Caco-2 (cell line): ENCODE data around the gene HDAC11. TPM values are rescaled to one million over a fixed set of nuclear protein-coding genes. Genes with fewer than 3 reads are reported as not detected.
A peak's percentile ranks its signal among the peaks of the same experiment; 100 is the strongest.

ENCODE experiments used
- BruUV-seq: library from RNA; stranded (reverse); fragments of 400-500 nt; replicated peaks from 2 replicates; lab custom pipeline; 2021; lab: Mats Ljungman, UMichigan
- CTCF ChIA-PET: fragments of 300-600 bp; sonication (Branson Sonifier 250); formaldehyde crosslinking; loops from one replicate; lab custom pipeline; 2022; ENCODE audit warnings: antibody characterized with exemption; lab: Charles Lee
- POLR2A ChIA-PET: fragments of 300-600 bp; sonication (Branson Sonifier 250); formaldehyde crosslinking; loops from one replicate; lab custom pipeline; 2022; ENCODE audit warnings: antibody characterized with exemption; lab: Charles Lee
- DNase-seq, 2 experiments: peaks; one replicate each; pipeline versions ENCODE4 v3.0.0 to v3.0.0-alpha.2; 2020 to 2022
- H3K27me3 ChIP-seq: replicated peaks from 2 replicates; pipeline ENCODE4 v1.6.0; 2011; ENCODE audit warnings: low read length; ENCODE audit not compliant: control insufficient read depth, insufficient read depth
- H3K36me3 ChIP-seq: 2 replicates; pipeline ENCODE4 v1.5.1; 2011; ENCODE audit warnings: low read length; ENCODE audit not compliant: control insufficient read depth, insufficient read depth
- H3K4me1 ChIP-seq: fragments of 250-450 bp; sonication (Bioruptor Pico); 2 replicates; pipeline ENCODE4 v1.5.1; 2020; ENCODE audit warnings: mild to moderate bottlenecking
- H3K4me3 ChIP-seq: 2 replicates; pipeline ENCODE4 v1.5.1; 2011; ENCODE audit warnings: low read depth, mild to moderate bottlenecking, control low read depth, low read length
- H3K9me3 ChIP-seq: fragments of 250-450 bp; sonication (Bioruptor Pico); 2 replicates; pipeline ENCODE4 v1.5.1; 2020; ENCODE audit warnings: mild to moderate bottlenecking, moderate library complexity
- H3K27ac Mint-ChIP-seq: one replicate; pipeline ENCODE4 v1.8.0; 2022; ENCODE audit warnings: mixed read lengths; ENCODE audit not compliant: unreplicated experiment
- H3K27me3 Mint-ChIP-seq: one replicate; pipeline ENCODE4 v1.8.0; 2022; ENCODE audit warnings: mixed read lengths; ENCODE audit not compliant: insufficient read depth, unreplicated experiment
- H3K36me3 Mint-ChIP-seq: one replicate; pipeline ENCODE4 v1.8.0; 2022; ENCODE audit warnings: mild to moderate bottlenecking, mixed read lengths; ENCODE audit not compliant: insufficient read depth, unreplicated experiment
- H3K4me1 Mint-ChIP-seq: one replicate; pipeline ENCODE4 v1.8.0; 2022; ENCODE audit warnings: low read depth, mixed read lengths; ENCODE audit not compliant: unreplicated experiment
- H3K4me3 Mint-ChIP-seq: one replicate; pipeline ENCODE4 v1.8.0; 2022; ENCODE audit warnings: mild to moderate bottlenecking, moderate library complexity, mixed read lengths; ENCODE audit not compliant: unreplicated experiment
- H3K9me3 Mint-ChIP-seq: one replicate; pipeline ENCODE4 v1.8.0; 2022; ENCODE audit warnings: mixed read lengths; ENCODE audit not compliant: unreplicated experiment
- intact Hi-C: fragments of 100-400 bp; cut with micrococcal nuclease; formaldehyde crosslinking; loops from one replicate; pipeline ENCODE4 v1.10.0; 2022; ENCODE audit not compliant: unreplicated experiment
- total RNA-seq: library from RNA; stranded (reverse); gene quantifications from 2 replicates; pipeline ENCODE4 v1.2.3, GENCODE V29; 2022
- TF ChIP-seq, protein P1 (sequence below), 2 experiments: fragments of 200-600 bp in 1 of 2; IDR thresholded peaks; 1 replicate in 1 of 2; 2 replicates in 1 of 2; pipeline versions ENCODE4 v1.5.1 to v1.8.0; 2011 to 2022; ENCODE audit warnings: antibody characterized with exemption in 1 of 2, control low read depth in 1 of 2, inconsistent platforms in 1 of 2, low read depth in 1 of 2, low read length in 1 of 2, mild to moderate bottlenecking in 1 of 2, moderate library complexity in 1 of 2; ENCODE audit not compliant: insufficient read depth in 1 of 2, severe bottlenecking in 1 of 2, unreplicated experiment in 1 of 2

Gene HDAC11
- total RNA-seq, 1 experiment from 2014 or later: 10.9 TPM

DNA sequence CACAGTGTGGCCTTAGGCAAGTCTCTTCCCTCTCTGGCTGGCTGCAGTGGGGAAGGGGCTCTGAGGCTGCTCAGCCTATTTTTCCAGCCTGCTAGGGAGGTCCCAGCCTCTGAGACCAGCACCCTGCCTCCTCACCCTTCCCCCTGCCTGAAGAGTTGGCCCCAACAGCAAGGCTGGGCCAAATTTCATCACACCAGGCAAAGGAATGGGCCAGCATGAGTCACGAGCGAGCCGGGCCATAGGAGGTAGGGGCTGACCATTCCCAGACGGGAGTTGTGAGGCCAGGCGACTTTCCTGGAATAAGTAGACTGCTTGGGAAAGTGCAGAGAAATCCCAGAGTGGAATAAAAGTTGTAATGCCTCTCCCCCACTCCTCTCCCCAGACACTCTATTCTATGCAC lies 63.1 kb downstream of the HDAC11 start:
- DNase-seq: no peak
- ChIA-PET CTCF (no interaction called here), POLR2A (no interaction called here)
- Histone ChIP-seq H3K4me3 (no peak overlapping the region), H3K9me3 (no peaks in the 10 kb centered on the region), H3K4me1 (peaks cover 19% of the 10 kb centered on the region), H3K27me3 (no peaks in the 10 kb centered on the region), H3K36me3 (no peaks in the 10 kb centered on the region)
- no peak overlapping the region for H3K4me3 Mint-ChIP-seq
- H3K27ac Mint-ChIP-seq: no peak overlapping the region
- intact Hi-C loops: no loop called here
- H3K27me3 Mint-ChIP-seq: no peaks in the 10 kb centered on the region
- H3K36me3 Mint-ChIP-seq: peaks cover 4% of the 10 kb centered on the region
- no peaks in the 10 kb centered on the region for H3K9me3 Mint-ChIP-seq
- BruUV-seq: no TSS peak
- TF ChIP-seq, protein P1, sequence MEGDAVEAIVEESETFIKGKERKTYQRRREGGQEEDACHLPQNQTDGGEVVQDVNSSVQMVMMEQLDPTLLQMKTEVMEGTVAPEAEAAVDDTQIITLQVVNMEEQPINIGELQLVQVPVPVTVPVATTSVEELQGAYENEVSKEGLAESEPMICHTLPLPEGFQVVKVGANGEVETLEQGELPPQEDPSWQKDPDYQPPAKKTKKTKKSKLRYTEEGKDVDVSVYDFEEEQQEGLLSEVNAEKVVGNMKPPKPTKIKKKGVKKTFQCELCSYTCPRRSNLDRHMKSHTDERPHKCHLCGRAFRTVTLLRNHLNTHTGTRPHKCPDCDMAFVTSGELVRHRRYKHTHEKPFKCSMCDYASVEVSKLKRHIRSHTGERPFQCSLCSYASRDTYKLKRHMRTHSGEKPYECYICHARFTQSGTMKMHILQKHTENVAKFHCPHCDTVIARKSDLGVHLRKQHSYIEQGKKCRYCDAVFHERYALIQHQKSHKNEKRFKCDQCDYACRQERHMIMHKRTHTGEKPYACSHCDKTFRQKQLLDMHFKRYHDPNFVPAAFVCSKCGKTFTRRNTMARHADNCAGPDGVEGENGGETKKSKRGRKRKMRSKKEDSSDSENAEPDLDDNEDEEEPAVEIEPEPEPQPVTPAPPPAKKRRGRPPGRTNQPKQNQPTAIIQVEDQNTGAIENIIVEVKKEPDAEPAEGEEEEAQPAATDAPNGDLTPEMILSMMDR (IDR thresholded peaks at IDR 0.05; ENCODE audit: insufficient read depth in 1 of 2, low read depth in 1 of 2, low read length in 1 of 2, severe bottlenecking in 1 of 2, unreplicated experiment in 1 of 2): no peak
- H3K4me1 Mint-ChIP-seq: peaks cover 23% of the 10 kb centered on the region

DNA sequence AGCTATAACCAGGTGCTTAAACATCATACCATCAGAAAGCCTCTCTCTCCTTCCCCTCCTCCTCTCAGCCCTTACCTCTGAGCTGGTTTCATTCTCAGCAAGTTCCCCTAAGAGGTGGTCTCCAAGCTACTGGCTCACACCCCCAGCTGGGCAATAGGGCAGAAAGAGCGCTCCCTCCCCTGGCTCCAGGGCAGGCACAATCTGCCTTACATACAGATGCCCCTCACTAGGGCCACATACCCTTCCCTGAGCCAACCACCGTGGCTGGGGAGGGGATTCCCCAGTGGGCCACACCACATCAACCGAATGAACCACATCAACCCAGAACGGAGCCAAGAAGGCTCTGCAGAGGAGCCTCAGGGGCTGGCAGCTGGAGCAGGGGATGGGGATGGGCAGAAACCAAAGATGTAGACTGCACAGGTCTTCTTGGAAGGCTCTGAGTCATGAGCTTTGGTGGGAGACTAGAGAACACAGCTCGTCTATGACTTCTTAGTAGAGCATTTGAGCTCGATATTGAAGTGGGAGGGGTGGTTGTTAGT lies 64.3 kb downstream of the HDAC11 start:
- H3K9me3 ChIP-seq: no peaks in the 10 kb centered on the region
- Mint-ChIP-seq H3K27ac (no peak overlapping the region), H3K4me3 (no peak overlapping the region), H3K27me3 (no peaks in the 10 kb centered on the region), H3K4me1 (peaks cover 26% of the 10 kb centered on the region), H3K9me3 (no peaks in the 10 kb centered on the region), H3K36me3 (peaks cover 6% of the 10 kb centered on the region)
- no TSS peak for BruUV-seq
- CTCF ChIA-PET: interaction anchor here (0.9 kb wide), 1 partner anchor 104 kb away, joined by 3 read pairs; no protein-coding TSS in a partner anchor
- POLR2A ChIA-PET: no interaction called here
- intact Hi-C loops: no loop called here
- TF ChIP-seq, protein P1 (IDR thresholded peaks at IDR 0.05; ENCODE audit: insufficient read depth in 1 of 2, low read depth in 1 of 2, low read length in 1 of 2, severe bottlenecking in 1 of 2, unreplicated experiment in 1 of 2): no peak
- no peaks in the 10 kb centered on the region for H3K27me3 ChIP-seq
- no peak for DNase-seq
- no peak overlapping the region for H3K4me3 ChIP-seq
- H3K4me1 ChIP-seq: peaks cover 24% of the 10 kb centered on the region
- H3K36me3 ChIP-seq: no peaks in the 10 kb centered on the region

DNA sequence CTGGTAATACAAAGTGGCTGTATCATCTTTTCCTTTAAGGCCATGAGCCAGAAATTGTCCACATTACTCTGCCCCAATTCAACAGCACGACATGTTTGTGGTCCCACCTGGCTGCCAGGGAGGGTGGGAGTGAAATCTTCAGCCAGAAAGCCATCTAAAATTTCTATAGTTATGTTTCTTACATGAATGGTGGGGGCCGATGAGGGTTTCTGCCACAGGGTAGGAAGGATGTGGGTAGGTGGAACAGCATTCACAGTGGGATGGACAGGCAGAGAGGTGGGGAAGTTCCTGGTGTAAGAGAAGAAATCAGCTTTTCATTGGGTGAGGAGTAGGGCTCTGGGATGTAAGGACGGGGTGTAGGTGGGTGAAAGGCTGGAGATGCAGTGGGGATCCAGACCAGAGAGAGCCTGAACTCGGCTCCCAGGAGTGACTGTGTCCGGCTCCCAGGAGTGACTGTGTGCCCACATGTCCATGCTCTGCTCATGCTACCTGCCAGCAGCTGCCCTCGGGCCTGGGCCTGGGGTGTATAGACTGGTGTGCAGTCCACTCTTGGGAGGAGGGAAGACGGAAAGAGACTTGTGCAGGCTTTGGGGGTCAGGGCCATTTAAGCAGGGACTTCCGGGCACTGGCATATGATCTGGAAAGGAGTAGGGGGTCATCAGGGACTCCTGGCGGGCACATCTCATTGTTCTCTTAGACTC lies 65.0 kb downstream of the HDAC11 start:
- TF ChIP-seq, protein P1 (IDR thresholded peaks at IDR 0.05; ENCODE audit: insufficient read depth in 1 of 2, low read depth in 1 of 2, low read length in 1 of 2, severe bottlenecking in 1 of 2, unreplicated experiment in 1 of 2): no peak
- H3K4me3 ChIP-seq: no peak overlapping the region
- no TSS peak for BruUV-seq
- no peaks in the 10 kb centered on the region for H3K9me3 Mint-ChIP-seq
- no peaks in the 10 kb centered on the region for H3K27me3 ChIP-seq
- H3K4me1 ChIP-seq: peaks cover 24% of the 10 kb centered on the region
- DNase-seq: no peak
- H3K9me3 ChIP-seq: no peaks in the 10 kb centered on the region
- ChIA-PET CTCF (interaction anchor here (0.9 kb wide), 1 partner anchor 103 kb away, joined by 3 read pairs; no protein-coding TSS in a partner anchor), POLR2A (no interaction called here)
- no peaks in the 10 kb centered on the region for H3K36me3 ChIP-seq
- no peak overlapping the region for H3K4me3 Mint-ChIP-seq
- no peaks in the 10 kb centered on the region for H3K27me3 Mint-ChIP-seq
- H3K36me3 Mint-ChIP-seq: peaks cover 6% of the 10 kb centered on the region
- intact Hi-C loops: loop anchor here (5.0 kb wide), 2 partner anchors 38 to 52 kb away; no protein-coding TSS in a partner anchor
- peaks cover 32% of the 10 kb centered on the region for H3K4me1 Mint-ChIP-seq
- peak overlapping the region; percentile 85 for H3K27ac Mint-ChIP-seq
